ENCODE data around the gene KCNJ8. TPM values are rescaled to one million over a fixed set of nuclear protein-coding genes. Genes with fewer than 3 reads are reported as not detected.

KCNJ8 gene
- total RNA-seq, 1 donor from 2014 or later, result 0.25 TPM

DNA sequence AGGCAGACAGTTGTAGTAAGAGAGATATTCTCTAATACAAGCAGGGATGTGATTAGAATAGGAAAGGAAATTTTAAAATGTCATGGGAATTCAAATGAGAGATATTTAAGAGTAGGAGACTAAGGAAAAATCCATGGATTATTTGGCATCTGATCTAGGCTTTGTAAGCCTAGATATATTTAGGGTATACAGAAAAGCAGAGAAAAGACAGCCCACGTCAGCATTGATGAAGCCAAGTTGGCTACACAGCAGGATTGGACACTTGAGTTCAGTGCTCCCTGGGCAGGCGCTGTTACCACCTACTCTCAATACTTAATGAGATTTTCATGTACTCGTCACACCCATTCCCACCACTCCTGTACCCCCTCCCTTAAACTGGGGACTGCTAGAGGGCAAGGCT is 1.7 kb upstream of the KCNJ8 start:
- no peak for DNase-seq (ENCODE audit: low read depth)
- no peak for TF ChIP-seq CTCF (IDR thresholded peaks at IDR 0.05; ENCODE audit: insufficient read depth, low read length, poor library complexity, severe bottlenecking)
- Histone ChIP-seq H3K36me3 (ENCODE audit: control insufficient read depth, insufficient read depth, low read length) (no peaks in the 10 kb centered on the region), H3K27me3 (ENCODE audit: control insufficient read depth, insufficient read depth, low read length) (peaks cover 11% of the 10 kb centered on the region), H3K4me3 (ENCODE audit: low read depth, low read length) (no peak overlapping the region)

DNA sequence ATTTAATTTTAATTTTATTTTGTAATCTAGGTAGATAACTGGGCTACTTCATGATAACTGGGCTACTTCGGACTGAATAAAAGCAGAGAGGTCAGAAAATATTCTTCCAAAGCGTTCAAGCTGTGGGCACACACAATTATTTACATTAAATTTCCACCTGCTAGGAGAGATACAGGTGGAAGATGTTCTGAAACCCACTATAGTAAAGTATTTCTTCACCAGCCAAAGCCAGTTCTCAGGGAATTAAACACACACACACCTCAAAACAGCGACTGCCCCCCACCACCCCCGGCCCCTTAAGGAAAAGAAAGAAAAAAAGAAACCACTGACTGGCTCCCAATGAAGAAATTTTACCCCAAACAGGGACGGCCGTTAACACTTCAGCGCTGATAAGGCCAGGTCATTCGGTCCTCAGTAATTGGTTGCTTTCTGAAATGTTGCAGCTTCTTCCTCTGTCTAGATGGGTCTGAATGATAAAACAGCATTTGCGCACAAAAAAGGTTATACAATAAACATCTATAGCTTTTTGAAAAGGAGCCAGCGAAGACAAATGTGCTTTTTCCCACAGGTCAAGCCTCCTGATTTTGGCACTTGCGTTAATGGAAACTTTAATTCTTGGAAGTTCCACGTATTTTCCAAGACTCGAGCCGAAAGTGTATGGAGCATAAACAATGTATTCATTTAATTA is 771 bp upstream of the KCNJ8 start:
- H3K36me3 ChIP-seq (ENCODE audit: control insufficient read depth, insufficient read depth, low read length), result no peaks in the 10 kb centered on the region
- DNase-seq (ENCODE audit: low read depth), result no peak
- peaks cover 11% of the 10 kb centered on the region for H3K27me3 ChIP-seq (ENCODE audit: control insufficient read depth, insufficient read depth, low read length)
- peak overlapping the region; percentile 50 for H3K4me3 ChIP-seq (ENCODE audit: low read depth, low read length)
- no peak for TF ChIP-seq CTCF (IDR thresholded peaks at IDR 0.05; ENCODE audit: insufficient read depth, low read length, poor library complexity, severe bottlenecking)

DNA sequence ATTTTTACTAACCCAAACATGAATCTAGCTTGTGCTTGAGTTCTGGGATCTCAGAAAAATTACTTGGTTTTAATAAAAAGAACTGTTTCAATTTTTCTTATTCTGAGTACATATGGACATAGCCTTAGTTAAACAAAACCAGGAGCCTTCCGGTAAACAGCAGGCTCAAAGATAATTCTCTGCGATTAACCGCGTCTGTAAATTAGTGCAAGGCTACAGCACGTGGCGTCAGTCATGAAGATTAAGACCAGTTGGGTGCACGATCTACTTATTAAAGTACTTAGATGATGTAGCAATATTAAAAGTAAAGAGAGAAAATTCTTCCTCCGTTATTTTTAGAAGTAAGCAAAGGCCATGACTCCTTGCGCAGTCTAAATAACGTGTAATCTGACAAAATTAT is 700 bp downstream of the KCNJ8 start:
- TF ChIP-seq CTCF (IDR thresholded peaks at IDR 0.05; ENCODE audit: insufficient read depth, low read length, poor library complexity, severe bottlenecking), result no peak
- DNase-seq (ENCODE audit: low read depth), result no peak
- no peak overlapping the region for H3K4me3 ChIP-seq (ENCODE audit: low read depth, low read length)

GRCh38 chr12:21773263-21773741 is 1.2 kb downstream of the KCNJ8 start:
- Histone ChIP-seq H3K36me3 (ENCODE audit: control insufficient read depth, insufficient read depth, low read length) (no peaks in the 10 kb centered on the region), H3K27me3 (ENCODE audit: control insufficient read depth, insufficient read depth, low read length) (peaks cover 11% of the 10 kb centered on the region), H3K4me3 (ENCODE audit: low read depth, low read length) (no peak overlapping the region)
- peak; percentile 40 for TF ChIP-seq CTCF (IDR thresholded peaks at IDR 0.05; ENCODE audit: insufficient read depth, low read length, poor library complexity, severe bottlenecking)
- no peak for DNase-seq (ENCODE audit: low read depth)

More for the DNA sequence above, 700 bp downstream of the KCNJ8 start:
- Histone ChIP-seq H3K36me3 (ENCODE audit: control insufficient read depth, insufficient read depth, low read length) (no peaks in the 10 kb centered on the region), H3K27me3 (ENCODE audit: control insufficient read depth, insufficient read depth, low read length) (peaks cover 11% of the 10 kb centered on the region)

GRCh38 chr12:21771311-21771710 is 3.2 kb downstream of the KCNJ8 start:
- H3K36me3 ChIP-seq (ENCODE audit: control insufficient read depth, insufficient read depth, low read length), result no peaks in the 10 kb centered on the region
- H3K4me3 ChIP-seq (ENCODE audit: low read depth, low read length), result no peak overlapping the region
- peaks cover 11% of the 10 kb centered on the region for H3K27me3 ChIP-seq (ENCODE audit: control insufficient read depth, insufficient read depth, low read length)
- no peak for DNase-seq (ENCODE audit: low read depth)
- TF ChIP-seq CTCF (IDR thresholded peaks at IDR 0.05; ENCODE audit: insufficient read depth, low read length, poor library complexity, severe bottlenecking), result no peak

DNA sequence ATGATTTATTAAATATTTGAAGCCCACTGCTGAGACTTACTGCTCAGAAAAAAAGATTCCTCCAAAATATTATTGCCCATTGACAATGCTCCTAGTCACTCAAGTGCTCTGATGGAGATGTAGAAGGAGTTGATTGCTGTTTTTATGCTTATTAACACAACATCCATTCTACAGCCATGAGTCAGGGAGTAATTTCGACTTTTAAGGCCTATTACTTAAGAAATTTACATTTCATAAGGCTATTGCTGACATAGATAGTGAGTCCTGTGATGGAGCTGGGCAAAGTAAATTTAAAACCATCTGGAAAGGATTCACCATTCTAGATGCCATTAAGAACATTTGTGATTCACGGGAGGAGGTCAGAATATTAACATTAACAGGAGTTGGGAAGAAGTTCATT is 5.2 kb downstream of the KCNJ8 start:
- no peak for TF ChIP-seq CTCF (IDR thresholded peaks at IDR 0.05; ENCODE audit: insufficient read depth, low read length, poor library complexity, severe bottlenecking)
- Histone ChIP-seq H3K4me3 (ENCODE audit: low read depth, low read length) (no peak overlapping the region), H3K27me3 (ENCODE audit: control insufficient read depth, insufficient read depth, low read length) (peaks cover 9% of the 10 kb centered on the region), H3K36me3 (ENCODE audit: control insufficient read depth, insufficient read depth, low read length) (no peaks in the 10 kb centered on the region)
- DNase-seq (ENCODE audit: low read depth), result no peak
